HG02678 (cell line): Measurements from ENCODE around the gene ZDHHC14.
"Not testable (repeated sequence)": the region's sequence is repeated elsewhere in the genome, so short reads cannot be mapped to it uniquely, and the experiment has no call there.

ENCODE experiments used
- ATAC-seq: cut with Tn5 transposase; IDR thresholded peaks from one replicate; pipeline ENCODE4 v1.9.1; 2021; ENCODE audit warnings: mild to moderate bottlenecking, moderate library complexity; ENCODE audit not compliant: unreplicated experiment

Gene ZDHHC14

DNA sequence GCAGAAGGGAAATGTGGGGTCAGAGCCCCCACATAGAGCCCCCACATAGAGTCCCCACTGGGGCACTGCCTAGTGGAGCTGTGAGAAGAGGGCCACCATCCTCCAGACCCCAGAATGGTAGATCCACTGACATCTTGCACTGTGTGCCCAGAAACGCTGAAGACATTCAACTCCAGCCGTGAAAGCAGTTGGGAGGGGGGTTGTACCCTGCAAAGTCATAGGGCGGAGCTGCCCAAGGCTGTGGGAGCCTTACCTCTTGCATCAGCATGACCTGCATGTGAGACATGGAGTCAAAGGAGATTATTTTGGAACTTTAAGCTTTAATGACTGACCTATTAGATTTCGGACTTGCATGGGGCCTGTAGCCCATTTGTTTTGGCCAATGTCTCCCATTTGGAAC is 209.7 kb downstream of the ZDHHC14 start:
- ATAC-seq: not testable (repeated sequence)

DNA sequence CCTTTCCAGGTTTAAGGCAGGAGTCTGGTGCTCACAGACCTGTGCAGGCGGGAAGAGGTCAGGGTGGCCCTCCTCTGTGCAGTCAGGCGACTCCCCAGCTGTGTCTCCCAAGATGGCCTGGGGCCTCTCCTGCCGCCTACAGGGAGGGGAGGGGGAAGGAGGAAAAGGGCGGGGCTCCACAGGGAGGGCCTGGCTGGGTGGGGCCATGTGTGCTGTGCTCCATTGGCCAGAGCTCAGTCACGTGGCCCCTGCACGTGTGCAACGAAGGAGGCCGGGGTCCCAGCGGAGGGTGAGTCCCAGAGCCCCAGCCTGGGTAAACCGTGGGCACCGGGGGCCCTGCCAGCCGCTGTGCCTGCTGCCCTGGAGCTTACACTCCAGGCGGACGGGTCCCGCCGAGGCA is 211.6 kb downstream of the ZDHHC14 start:
- no peak for ATAC-seq

DNA sequence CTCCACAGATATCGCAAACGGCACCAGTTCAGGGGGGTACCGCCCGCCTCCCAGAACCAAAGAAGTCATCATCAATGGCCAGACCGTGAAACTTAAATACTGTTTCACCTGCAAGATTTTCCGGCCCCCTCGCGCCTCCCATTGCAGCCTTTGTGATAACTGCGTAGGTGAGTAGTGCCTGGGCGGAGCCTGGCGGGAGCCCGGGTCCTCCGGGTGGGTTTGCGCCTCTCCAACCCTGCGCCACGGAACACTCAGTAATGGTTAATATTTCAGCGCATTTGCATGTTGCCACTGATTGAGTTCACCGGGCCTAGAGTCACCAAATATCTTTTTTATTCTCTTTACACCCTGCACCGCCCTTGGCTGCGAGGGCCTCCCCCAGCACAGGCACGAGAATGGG is 212.0 kb downstream of the ZDHHC14 start:
- ATAC-seq: no peak

DNA sequence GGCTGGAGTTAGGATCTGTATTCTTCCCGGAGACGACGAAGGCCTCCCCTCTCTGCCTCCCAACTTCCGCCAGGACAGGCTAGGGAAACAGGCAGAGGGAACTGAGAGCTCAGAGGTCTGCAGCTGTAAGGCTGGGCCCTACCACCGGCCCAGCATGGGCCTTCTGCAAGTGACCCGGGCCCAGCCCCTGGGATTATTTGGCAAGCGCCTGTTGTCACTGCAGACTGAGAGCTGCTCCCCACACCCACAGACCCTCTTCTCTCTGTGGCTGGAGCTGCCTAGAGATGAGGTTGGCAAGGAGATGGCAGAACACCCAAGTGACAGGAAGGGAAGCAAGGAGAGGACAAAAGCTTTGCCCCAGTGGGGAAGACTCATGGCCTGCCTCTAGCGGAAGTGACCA is 212.6 kb downstream of the ZDHHC14 start:
- no peak for ATAC-seq

DNA sequence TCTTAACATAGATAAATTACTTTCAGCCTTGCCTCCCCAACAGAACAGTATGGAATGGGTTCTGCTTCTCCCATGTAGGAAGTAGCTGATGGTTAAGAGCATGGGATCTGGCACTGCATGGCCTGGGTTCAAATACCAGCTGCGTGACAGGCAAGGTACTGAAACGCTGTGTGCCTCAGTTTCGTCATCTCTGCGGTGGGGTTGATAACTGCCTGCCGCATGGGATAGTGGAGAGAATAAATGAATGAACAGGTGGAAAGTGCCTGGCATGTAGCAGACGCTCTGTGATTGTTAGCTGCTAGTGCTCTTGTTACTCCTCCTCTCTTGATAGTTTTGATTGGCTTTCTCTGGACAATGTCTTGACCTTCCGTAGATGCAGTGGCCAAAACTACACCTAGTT is 213.3 kb downstream of the ZDHHC14 start:
- ATAC-seq: no peak

DNA sequence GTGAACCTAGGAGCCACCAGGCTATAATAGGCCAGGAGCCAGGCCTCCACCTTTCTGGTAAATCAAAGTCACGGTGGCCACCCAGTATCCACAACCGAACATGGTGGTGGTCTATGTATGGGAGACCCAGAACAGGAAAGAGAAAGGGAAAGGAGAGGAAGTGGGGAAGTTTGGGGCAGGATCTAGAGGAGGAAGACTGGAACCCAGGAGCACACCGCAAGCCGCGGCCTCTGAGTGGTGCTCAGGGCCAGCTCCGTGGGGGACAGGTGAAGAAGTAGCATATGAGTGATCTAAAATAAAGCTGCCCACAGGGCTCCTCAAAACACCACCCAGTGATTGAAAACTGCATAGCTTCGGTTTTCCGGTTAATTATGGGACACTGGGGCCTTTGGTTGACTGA is 214.8 kb downstream of the ZDHHC14 start:
- ATAC-seq: no peak

DNA sequence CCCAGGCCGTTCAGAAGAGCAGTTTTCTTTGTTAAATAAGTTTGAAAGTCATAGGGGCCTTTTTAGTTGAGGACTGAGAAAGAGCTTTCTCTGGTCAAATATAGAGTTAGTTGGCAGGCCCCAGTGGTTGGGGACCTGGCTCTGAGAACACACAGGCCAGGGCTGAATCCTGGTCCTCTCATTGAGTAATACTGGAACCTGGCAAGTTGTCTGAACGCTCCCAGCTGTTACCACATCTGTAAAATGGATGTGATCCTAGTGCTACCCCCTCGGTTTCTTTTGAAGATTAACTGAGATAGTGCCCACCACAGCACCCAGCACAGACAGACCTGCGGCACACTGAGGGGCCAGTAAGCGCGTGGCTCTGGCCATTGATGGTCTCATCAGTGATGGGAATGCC is 215.5 kb downstream of the ZDHHC14 start:
- no peak for ATAC-seq

DNA sequence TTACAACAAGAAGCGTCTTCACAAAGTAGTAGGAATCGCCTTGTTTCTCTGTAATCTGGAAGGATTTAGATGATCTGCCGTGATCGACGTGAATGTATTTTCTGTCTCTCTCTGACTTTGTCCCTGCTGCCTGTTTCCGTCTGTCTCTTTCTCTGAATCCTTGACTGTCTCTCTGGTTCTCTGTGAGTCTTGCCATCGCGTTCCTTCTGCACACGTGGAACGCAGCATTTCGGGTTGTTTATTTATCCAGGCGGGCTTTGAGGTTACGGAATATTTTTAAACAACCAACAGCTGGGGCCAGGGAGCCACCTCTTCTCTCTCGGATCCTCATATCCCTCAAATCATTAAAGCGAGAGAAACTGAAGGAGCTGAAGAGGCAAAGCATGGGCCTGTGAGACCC is 215.9 kb downstream of the ZDHHC14 start:
- no peak for ATAC-seq

DNA sequence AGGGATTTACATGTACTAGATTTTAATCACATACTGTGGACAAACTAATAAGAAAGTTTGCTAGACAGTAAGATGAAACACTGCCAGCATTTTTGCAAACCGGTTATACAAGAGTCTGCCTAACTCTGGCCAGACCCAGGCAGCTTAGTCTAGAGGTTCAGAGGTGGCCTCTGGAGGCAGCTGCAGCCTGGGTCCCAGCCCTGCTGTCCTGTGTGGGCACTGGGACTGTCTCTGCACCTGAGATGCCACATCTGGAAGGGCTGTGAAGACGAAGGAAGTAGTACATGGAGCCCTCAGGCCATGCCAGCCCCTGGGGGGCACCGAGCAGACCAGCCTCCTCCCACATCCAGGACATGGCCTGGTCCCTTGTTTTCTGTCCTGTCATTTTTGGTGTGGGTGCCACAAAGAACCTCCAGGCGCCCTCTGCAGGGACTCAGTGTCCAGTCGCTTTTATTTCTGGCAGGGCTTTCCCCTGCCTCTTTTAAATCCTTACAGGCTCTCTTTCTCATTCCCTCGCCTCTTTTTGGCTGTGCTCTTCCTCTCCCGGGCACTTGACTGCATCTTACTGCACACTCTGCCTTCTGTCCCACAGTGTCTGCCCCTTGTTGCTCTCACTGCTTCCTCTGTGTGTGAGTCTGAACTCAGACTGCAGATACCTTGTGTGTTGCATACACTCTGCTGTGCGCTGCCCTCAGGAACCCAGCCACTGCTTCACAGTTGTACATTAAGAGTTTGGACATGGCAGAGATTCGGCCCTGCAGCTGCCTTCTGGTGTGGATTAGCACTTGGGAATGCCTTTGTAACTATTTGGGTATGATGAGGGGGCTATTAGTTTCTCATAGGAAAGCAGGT is 216.7 kb downstream of the ZDHHC14 start:
- no peak for ATAC-seq

DNA sequence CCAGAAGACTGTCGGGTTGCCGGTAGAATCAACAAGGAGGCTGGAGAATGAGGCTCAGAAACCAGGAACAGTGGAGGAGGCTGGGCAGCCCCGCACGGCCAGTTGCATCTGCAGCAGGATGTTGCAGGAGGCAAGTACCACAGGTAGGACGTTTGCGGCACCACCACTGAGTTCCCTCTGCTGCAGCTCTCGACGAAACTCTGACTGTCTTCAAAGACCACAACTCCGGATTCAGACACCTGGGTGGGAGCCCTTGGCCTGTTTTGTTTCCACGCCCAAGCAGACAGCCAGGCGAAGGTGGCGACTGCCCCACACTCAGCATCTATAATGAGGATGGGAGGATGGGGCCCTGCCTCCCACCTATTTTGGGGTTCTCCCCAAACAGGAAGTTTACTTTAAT is 218.2 kb downstream of the ZDHHC14 start:
- no peak for ATAC-seq

DNA sequence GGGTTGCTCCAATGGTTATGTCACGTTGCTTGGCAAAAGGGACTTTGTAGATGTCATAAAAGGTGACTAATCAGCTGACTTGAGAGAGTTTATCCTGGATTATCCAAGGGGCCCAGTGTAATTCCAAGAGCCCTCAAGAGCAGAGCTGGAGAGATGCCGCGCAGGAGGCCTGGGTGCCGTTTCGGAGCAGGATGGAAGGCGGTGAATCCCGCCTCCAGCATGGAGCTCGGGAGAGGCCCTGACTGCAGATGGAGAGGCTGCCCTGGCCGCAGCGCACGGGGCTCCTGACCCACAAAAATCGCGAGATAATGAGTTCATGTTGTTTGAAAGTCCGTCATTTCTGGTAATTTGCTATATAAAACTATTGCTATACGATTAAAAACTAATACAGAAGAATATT is 219.8 kb downstream of the ZDHHC14 start:
- ATAC-seq: no peak

DNA sequence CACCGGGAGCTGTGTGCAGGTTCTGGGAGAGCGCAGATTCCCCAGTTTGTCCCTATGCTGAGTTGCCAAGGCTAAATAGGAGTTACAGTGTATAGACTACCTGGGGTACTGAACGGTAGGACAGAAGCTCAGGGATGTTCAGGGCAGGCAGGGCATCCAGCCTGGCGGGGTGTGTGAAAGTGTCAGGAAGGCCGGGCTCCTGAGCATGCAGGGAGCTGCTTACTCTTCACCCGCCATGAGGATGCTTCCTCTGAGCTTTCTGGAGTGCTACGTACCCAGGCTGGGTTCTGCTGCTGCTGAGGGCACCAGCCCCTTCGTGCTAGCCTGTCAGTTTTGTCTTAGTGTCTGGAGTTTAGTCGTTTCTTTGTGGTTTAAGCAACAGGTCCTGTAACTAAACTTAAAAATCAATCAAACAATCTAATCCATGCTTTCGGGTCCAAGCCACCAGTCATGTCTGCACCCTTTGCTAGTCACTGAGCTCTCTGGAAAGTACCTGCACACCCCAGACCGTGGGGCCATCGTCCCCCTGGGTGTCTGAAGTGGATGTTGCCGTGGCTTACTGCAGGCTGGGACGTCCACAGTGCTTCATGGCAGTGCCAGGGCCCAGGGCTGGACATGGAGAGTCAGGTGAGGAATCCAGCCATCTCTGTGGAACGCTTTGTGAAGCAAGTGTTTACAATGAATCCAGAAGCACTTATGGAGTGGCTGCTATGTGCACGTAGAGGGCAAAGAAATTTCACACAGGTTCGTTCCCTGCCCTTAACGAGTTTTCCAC is 221.7 kb downstream of the ZDHHC14 start:
- ATAC-seq: no peak

DNA sequence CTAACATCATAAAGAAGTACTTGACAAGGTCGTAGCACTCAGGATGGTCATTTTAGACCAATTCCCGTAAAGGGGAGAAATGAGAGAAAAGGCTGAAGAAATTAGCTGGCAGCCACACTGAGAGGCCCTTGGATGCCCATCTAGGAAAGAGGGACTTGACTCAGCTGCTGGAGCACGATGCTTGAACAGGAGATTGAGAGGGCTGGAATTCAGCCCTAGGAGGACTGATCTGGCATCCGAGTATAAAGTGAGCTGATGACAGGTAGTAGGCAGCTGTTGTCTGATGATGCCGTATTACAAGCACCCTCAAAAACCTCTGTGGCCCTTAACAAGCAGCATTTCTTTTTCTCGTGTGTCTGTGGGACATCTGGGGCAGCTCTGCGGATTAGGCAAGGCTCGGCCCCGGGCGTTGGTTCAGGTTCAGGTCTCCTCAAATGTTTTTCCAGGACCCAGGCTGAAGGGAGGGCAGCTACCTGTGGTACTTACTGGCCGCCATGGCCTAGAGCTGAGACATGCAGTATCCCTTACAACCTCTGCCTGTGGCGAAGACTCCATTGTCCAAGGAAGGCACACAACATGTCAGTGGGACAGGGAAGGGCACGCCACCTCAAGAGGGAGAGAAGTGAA is 222.4 kb downstream of the ZDHHC14 start:
- no peak for ATAC-seq

DNA sequence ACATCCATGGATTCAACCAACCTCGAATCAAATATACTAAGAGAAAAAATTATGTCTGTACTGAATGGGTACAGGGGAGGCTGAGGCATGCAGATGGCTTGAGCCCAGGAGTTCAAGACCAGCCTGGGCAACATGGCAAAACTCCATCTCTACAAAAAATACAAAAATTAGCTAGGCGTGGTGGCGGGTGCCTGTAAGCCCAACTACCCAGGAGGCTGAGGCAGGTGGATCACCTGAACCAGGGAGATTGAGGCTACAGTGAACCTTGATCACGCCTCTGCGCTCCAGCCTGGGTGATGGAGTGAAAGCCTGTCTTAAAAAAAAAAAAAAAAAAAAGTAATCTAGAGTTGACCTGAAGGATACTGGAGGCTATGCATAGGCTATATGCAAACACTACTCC is 223.0 kb downstream of the ZDHHC14 start:
- no peak for ATAC-seq

DNA sequence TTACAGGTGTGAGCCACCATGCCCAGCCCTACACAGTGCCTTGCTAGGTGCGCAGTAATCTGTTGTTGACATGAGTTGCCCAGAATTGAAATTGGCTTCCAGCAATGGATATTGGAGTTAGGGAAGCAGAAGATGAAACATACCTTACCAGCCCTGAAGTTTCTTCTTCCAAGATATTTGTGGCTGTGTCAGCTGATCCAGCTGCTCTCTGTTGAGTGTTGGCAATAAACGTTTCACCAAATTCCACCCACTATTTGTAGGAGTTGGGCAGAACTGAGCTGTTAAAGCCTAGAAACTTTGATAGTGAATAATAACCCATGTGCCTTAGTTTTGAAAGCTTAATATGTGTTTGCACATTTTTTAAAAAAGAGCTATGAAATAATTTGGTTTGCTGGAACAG is 223.8 kb downstream of the ZDHHC14 start:
- ATAC-seq: no peak

DNA sequence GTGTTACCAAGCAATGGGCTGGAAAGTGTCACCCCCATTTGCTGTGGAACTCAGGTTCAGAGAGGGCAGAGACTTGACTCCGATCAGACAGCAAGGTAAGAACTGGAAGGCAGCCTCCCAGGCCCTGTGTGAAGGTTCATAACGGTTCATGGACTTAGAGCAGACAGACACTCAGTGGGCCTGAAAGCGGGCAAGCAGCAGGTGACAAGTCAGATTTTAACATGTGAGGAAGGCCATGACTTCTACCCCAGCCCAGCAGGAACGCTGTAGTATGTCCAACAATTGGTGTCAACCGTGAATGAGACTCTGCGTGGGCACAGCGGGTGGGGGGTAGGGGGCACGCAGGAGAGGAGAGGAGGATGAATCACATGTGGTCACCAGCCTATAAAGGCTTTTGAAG is 224.5 kb downstream of the ZDHHC14 start:
- ATAC-seq: no peak

DNA sequence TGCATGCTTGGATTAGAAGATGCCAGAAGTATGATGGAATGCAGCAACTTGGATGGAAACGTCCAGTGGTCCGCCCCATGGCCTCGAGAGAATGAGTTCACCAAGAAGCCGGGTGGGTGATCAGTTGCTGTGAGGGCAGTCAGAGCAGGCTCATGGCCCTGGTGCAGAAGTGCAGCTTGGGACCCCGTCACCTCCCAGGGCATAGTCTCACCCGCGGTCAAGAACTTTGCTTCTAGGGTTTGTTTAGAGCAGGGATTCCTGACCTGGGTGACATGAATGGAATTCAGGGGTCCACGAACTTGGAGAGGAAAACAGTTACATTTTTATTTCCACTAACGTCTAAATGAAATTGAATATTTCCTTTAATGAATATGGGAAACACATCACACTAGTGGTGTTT is 225.5 kb downstream of the ZDHHC14 start:
- no peak for ATAC-seq

DNA sequence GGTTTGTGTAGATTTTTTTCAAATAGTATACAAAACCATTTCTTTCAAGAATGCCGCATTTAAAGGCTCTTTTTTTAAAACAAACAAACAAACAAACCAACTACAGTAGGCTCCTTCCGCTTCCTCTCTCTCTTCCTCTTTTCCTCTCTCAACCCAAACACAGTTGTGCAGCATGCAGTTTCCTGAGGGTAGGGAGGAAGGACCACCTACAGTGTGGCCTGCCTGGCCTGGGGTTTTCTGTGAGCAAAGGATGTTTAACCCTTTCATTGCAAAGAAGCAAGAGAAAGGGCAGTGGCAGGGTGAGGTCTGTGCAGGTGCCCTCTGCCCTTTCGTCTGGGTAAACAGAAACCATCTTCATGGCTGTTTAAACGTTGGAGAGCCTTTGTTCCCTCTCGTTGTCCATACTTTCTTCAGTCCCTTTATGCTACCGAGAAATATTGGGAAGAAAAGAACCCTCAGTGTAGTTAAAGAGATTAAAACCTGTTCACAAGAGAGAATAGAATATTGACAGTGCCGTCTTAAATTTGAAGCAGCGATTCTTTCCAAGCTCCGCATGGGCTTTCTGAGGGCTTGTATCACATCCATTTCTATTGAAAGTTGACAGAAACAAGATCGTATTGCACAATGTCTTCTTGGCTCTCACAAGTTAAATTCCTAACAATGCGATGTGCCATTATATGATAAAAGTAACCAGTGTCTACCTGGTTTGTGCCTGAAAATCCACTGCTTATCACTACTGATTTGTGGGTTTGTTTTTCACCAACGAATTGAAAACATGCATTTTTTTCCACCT is 226.5 kb downstream of the ZDHHC14 start:
- ATAC-seq: peak; percentile 79

DNA sequence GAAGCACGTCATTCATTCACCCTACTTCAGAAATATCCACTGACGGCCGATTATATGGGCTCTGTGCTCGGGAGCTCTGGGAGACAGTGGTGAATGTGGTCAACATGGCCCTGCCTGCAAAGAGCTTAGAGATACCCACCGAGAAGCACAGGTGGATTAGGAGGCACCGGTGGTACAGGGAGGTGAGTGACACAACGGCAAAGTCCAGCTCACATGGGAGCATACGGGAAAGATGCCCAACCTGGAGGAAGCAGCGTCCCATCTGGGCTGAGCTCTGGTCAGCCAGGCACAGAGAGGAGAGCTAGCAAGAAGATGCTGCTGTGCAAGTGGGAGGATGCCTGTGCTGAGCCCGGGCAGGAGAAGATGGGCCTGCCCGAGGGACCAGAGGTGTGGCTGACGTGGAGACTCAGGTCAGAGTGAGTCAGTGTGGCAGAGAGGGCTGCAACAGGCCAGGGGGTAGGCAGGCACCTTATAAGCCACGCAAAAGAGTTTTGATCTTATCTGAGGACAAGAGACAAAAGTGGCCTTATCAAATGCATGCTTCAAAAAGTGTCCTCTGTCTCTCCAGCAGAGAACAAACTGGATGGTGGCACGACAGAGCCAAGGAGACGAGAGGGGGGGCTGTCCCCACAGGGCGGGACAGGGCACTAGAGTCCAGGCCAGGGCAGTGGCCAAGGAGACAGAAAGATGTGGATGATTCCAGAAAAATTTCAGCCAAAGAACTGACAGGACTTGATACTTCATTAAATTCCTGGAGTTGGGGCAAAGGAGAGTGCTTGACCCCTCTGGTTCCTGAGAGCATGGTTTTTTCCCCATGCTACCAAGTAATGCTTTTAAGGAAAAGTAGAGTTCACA is 227.5 kb downstream of the ZDHHC14 start:
- ATAC-seq: no peak

DNA sequence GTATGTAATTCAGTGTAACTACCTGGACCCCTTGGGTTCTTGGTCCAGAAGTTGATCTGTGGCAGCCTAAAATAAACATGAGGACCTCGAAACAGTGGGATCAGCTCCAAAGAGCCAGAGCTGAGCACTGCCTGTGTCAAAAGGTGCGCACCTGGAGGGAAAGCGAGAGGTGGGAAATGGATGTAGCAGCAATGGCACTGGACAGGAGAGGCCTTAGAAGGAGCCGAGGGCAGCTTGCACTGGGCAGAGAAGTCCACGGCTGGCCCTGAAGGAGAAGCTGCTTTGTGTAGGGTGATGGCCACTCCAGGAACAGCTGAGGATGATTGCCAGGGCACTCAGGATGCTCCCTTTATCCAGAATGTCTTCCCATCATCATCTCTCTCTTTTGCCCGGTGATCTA is 228.1 kb downstream of the ZDHHC14 start:
- ATAC-seq: no peak
